ENCODE results near the gene RPIA. TPM values are rescaled to one million over a fixed set of nuclear protein-coding genes. Genes with fewer than 3 reads are reported as not detected.

Gene RPIA
- total and polyA plus RNA-seq, 2 of the 13 experiments (the other 11 are each of a cell fraction or from before 2014, with no cell fraction given) = 13.3 to 23.9 TPM

DNA sequence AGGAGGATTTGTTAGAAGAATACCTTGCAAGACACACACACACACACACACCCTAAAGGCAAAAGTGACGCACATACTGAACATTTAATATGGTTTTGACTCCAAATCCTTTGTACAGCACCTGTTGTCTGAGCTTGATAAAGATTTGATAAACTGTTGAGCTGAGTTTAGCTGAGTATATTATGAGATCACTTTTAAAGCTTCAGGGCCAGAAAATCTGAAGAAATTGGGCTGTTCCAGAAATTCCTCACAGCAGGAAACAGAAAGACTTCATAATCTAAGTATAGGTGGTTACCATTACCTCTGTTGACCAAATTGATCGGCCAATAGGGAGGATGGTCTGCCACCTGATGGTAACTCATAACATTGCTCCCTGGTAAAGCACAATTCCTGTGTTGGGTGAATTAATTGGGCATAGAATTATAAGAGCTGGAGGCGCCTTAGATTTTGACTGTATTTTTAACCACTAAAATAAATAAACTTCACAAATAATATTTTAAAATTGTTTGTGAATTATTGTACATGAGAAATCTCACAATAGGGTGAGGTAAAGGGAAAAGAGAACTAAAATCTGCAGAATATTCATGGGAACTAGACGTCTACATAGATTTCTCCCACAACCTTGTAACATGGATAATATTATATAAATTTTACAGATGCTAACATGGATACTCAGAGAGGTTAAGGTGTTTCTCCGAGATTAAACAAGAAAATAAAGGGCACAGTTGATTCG lies 21.8 kb upstream of the RPIA start:
- Histone ChIP-seq H2AFZ (ENCODE audit: low read length) (no peak overlapping the region), H3K27me3 (ENCODE audit: control insufficient read depth in 1 of 2, insufficient read depth in 2 of 2, low read length in 2 of 2) (no peaks in the 10 kb centered on the region), H3K9ac (ENCODE audit: insufficient read depth, low read depth, low read length) (no peak overlapping the region), H3K4me3 (replicated peaks in 1 of 3; ENCODE audit: insufficient read depth in 1 of 3, low read depth in 2 of 3, low read length in 3 of 3) (no peak overlapping the region), H3K27ac (ENCODE audit: extremely low read length, insufficient read depth, low read length) (no peak overlapping the region), H3K4me2 (ENCODE audit: low read depth, low read length) (no peak overlapping the region), H3K4me1 (ENCODE audit: insufficient read depth, low read length) (peaks cover 13% of the 10 kb centered on the region), H3K36me3 (replicated peaks in 1 of 2; ENCODE audit: control insufficient read depth in 1 of 2, insufficient read depth in 2 of 2, low read length in 2 of 2) (no peaks in the 10 kb centered on the region), H3K9me3 (ENCODE audit: low read length) (no peaks in the 10 kb centered on the region), H3K79me2 (ENCODE audit: insufficient read depth, low read length) (no peaks in the 10 kb centered on the region), H4K20me1 (ENCODE audit: insufficient read depth, low read length) (no peaks in the 10 kb centered on the region)
- POLR2A ChIA-PET = interaction anchor here (1.5 to 1.7 kb wide), 3 partner anchors 10 to 42 kb away, joined by 4 to 7 read pairs (median 6); partner anchors contain the start of genes EIF2AK3 and RPIA
- CTCF ChIA-PET (ENCODE audit: low intra/inter-chr PET ratio, low total read pairs) = interaction anchor here (6.6 kb wide), 1 partner anchor 78 kb away, joined by 139 read pairs; no protein-coding TSS in a partner anchor
- in situ Hi-C loops (cut with HindIII; ENCODE audit: extremely low pct_ligation_motif_present, low pct_unique_long_range_greater_than_20kb) = loop anchor here (5.0 kb wide), 1 partner anchor 77 kb away; no protein-coding TSS in a partner anchor
- WGBS (ENCODE audit: low lambda C conversion rate) = 54% methylated on average over 6 of the region's 6 CpGs
- DNase-seq (ENCODE audit: low spot score) (peak; percentile 58), FAIRE-seq (peak; percentile 43), ATAC-seq (peak; percentile 84)
- BruUV-seq (replicated peaks) = no TSS peak
- intact Hi-C loops (cut with micrococcal nuclease; ENCODE audit: unreplicated experiment) = loop anchor here (1.0 kb wide), 3 partner anchors 22 to 78 kb away; partner anchors contain the start of genes EIF2AK3 and RPIA
- TF ChIP-seq HMGXB4 (CRISPR knock-in tag; IDR thresholded peaks at IDR 0.05; ENCODE audit: borderline replicate concordance in 1 of 2, low read depth in 1 of 2) (0 out of 4 replicates have a peak, but pooled peaks of 1 of the 2 experiments have one; percentile 19), SMC3 (IDR thresholded peaks at IDR 0.05; ENCODE audit: low read length) (peak; percentile 86), ZBTB38 (CRISPR knock-in tag; IDR thresholded peaks at IDR 0.05) (no peak), SAP130 (CRISPR knock-in tag; IDR thresholded peaks at IDR 0.05; ENCODE audit: low read depth) (0 out of 2 replicates have a peak, but pooled peaks have one; percentile 10), ONECUT2 (CRISPR knock-in tag; IDR thresholded peaks at IDR 0.05) (0 out of 2 replicates have a peak, but pooled peaks have one; percentile 16), RFXANK (CRISPR knock-in tag; IDR thresholded peaks at IDR 0.05) (no peak), GFI1 (CRISPR knock-in tag; IDR thresholded peaks at IDR 0.05; ENCODE audit: borderline replicate concordance) (no peak), ARID5B (CRISPR knock-in tag; IDR thresholded peaks at IDR 0.05) (0 out of 2 replicates have a peak, but pooled peaks have one; percentile 19), FOXA1 (IDR thresholded peaks at IDR 0.05) (no peak), FOXA1 (CRISPR knock-in tag; IDR thresholded peaks at IDR 0.05) (peak; percentile 33; the same call in 1 of the 2 replicates), SNAI1 (CRISPR knock-in tag; IDR thresholded peaks at IDR 0.05; ENCODE audit: borderline replicate concordance) (0 out of 2 replicates have a peak, but pooled peaks have one; percentile 39), ZNF644 (CRISPR knock-in tag; IDR thresholded peaks at IDR 0.05; ENCODE audit: low read depth) (peak; percentile 47; the same call in 1 of the 2 replicates)
- TF ChIP-seq, protein P1, sequence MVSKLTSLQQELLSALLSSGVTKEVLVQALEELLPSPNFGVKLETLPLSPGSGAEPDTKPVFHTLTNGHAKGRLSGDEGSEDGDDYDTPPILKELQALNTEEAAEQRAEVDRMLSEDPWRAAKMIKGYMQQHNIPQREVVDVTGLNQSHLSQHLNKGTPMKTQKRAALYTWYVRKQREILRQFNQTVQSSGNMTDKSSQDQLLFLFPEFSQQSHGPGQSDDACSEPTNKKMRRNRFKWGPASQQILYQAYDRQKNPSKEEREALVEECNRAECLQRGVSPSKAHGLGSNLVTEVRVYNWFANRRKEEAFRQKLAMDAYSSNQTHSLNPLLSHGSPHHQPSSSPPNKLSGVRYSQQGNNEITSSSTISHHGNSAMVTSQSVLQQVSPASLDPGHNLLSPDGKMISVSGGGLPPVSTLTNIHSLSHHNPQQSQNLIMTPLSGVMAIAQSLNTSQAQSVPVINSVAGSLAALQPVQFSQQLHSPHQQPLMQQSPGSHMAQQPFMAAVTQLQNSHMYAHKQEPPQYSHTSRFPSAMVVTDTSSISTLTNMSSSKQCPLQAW (CRISPR knock-in tag; IDR thresholded peaks at IDR 0.05) = no peak
- TF ChIP-seq, protein P2, sequence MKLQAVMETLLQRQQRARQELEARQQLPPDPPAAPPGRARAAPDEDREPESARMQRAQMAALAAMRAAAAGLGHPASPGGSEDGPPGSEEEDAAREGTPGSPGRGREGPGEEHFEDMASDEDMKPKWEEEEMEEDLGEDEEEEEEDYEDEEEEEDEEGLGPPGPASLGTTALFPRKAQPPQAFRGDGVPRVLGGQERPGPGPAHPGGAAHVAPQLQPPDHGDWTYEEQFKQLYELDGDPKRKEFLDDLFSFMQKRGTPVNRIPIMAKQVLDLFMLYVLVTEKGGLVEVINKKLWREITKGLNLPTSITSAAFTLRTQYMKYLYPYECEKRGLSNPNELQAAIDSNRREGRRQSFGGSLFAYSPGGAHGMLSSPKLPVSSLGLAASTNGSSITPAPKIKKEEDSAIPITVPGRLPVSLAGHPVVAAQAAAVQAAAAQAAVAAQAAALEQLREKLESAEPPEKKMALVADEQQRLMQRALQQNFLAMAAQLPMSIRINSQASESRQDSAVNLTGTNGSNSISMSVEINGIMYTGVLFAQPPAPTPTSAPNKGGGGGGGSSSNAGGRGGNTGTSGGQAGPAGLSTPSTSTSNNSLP (IDR thresholded peaks at IDR 0.05; ENCODE audit: low read depth, low read length) = peak; percentile 68

Measured in HepG2 (cell line).